Measurements from ENCODE around the gene MALT1.

Gene MALT1, protein sequence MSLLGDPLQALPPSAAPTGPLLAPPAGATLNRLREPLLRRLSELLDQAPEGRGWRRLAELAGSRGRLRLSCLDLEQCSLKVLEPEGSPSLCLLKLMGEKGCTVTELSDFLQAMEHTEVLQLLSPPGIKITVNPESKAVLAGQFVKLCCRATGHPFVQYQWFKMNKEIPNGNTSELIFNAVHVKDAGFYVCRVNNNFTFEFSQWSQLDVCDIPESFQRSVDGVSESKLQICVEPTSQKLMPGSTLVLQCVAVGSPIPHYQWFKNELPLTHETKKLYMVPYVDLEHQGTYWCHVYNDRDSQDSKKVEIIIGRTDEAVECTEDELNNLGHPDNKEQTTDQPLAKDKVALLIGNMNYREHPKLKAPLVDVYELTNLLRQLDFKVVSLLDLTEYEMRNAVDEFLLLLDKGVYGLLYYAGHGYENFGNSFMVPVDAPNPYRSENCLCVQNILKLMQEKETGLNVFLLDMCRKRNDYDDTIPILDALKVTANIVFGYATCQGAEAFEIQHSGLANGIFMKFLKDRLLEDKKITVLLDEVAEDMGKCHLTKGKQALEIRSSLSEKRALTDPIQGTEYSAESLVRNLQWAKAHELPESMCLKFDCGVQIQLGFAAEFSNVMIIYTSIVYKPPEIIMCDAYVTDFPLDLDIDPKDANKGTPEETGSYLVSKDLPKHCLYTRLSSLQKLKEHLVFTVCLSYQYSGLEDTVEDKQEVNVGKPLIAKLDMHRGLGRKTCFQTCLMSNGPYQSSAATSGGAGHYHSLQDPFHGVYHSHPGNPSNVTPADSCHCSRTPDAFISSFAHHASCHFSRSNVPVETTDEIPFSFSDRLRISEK

DNA sequence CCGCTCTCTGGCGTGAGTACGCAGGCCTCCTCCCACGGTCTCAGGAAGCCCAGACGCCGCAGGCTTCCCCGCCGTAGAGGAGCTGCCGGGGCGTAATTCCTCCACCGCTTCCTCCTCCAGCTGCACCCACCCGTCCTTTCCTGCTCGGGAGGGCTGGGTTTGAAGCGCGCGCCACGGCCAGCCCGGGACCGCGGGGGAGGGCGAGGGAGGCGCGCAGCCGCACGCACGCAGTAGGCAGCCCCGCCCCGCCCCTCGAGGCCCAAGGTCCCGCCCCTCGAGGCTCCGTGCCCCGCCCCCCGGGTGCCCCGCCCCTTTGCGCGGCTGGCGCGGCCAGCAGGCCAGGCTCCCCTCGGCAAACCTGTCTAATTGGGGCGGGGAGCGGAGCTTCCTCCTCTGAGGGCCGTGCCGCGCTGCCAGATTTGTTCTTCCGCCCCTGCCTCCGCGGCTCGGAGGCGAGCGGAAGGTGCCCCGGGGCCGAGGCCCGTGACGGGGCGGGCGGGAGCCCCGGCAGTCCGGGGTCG, at the start of gene MALT1:
MALT1 (plus strand) TSS at position 355 of the 521 bp plus-strand sequence. CDS start 179 bp downstream, outside the sequence.
- peak; percentile 78 for TF ChIP-seq POLR2A (IDR thresholded peaks at IDR 0.05; ENCODE audit: low read depth, low read length)
- peak; percentile 48 for DNase-seq (ENCODE audit: insufficient read length, low spot score)
- FAIRE-seq, result no peak

DNA sequence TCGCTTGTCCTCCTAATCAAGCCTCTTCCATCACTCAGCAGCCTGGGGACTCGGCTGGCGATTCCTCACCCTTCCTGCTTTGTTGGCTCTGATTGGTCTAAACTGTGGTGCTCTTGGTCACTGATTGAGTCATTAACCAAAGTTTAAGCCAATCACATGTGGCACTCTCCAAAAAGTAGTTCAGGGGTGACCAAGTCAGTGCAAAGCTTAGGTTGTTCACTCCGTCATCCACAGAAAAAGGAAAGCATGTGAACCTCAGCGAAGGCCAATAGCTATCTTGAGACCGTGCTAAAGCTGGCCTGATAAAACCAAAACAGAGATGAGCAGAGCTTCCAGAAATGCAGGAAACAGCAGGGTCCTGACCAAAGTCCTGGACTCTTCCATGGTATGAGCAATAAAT, 47.3 kb upstream of the MALT1 start:
- TF ChIP-seq POLR2A (IDR thresholded peaks at IDR 0.05; ENCODE audit: low read depth, low read length), result no peak
- no peak for FAIRE-seq
- no peak for DNase-seq (ENCODE audit: insufficient read length, low spot score)

DNA sequence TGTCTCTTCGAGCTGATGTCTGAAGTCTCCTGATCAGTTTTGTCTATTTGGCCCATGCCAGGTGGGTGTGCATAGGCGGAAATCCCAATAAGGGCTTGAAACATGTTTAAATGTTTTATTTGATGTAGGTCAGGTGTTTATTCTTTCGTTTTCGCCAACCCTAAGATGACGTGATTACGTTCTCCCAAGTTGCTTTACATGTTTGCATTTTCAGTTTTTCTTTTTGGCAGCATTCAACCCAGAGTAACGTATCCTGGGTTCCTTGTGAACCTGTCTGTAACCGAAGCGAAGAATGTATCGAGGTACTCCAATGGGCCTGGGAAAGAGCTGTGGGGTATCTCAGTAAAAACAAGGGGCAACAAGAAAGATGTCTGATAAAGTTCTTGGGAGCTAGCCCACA, 45.4 kb upstream of the MALT1 start:
- TF ChIP-seq POLR2A (IDR thresholded peaks at IDR 0.05; ENCODE audit: low read depth, low read length), result no peak
- DNase-seq (ENCODE audit: insufficient read length, low spot score) (no peak), FAIRE-seq (no peak)

DNA sequence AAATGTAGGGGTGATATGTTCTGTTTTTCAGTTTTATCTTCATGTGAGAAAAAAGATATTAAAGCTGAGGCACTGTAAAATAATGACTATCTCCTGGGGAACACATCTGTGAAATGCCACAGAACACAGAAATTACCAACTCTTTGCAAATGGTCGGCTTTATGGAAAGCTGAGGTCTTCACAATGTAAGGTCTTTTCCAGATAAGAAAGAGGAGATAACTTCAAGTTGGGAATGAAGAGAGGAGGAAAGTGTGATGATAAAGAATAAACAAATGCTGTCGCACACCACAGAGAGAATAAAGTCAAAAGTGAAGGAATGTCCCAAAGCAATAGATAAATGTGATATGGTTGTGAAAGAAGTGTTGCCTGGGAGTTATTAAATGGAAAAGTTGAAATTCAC, 41.2 kb upstream of the MALT1 start:
- no peak for TF ChIP-seq POLR2A (IDR thresholded peaks at IDR 0.05; ENCODE audit: low read depth, low read length)
- no peak for DNase-seq (ENCODE audit: insufficient read length, low spot score)
- FAIRE-seq, result no peak

DNA sequence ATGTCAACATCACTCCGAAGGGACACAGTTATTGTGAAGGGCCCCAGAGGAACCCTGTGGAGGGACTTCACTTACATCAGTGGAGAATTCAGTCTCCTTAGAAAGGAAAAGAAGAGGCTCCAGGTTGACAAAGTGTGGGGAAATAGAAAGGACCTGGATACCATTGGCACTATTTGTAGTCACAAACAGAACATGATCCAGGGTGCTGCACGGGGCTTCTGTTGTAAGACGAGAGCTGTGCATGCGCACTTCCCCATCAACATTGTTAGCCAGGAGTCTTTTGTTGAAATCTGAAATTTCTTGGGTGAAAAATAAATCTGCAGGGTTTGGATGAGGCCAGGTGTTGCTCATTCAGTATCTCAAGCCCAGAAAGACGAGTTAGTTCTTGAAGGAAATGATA, 40.0 kb upstream of the MALT1 start:
- DNase-seq (ENCODE audit: insufficient read length, low spot score) (no peak), FAIRE-seq (no peak)
- TF ChIP-seq POLR2A (IDR thresholded peaks at IDR 0.05; ENCODE audit: low read depth, low read length), result no peak

DNA sequence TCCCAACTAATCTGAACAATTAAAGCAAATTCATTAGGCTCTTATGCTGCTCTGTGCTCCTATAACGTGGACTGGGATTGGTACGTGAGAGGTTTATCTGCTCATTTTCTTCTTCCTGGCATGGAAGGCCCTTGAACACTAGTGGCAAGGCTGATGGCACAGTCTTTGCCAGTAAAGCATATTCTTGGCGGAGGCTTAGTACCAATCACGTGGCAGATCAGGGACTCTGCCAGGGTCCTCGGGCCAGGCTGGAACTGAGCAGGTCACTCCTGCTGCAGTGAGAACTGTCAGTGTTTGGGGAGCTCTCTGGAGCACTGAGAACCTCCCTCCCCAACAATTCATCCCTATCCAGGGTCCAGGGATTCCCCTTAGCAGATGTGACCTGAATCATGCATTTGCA, 38.7 kb upstream of the MALT1 start:
- DNase-seq (ENCODE audit: insufficient read length, low spot score), result no peak
- TF ChIP-seq POLR2A (IDR thresholded peaks at IDR 0.05; ENCODE audit: low read depth, low read length), result no peak
- FAIRE-seq, result no peak

DNA sequence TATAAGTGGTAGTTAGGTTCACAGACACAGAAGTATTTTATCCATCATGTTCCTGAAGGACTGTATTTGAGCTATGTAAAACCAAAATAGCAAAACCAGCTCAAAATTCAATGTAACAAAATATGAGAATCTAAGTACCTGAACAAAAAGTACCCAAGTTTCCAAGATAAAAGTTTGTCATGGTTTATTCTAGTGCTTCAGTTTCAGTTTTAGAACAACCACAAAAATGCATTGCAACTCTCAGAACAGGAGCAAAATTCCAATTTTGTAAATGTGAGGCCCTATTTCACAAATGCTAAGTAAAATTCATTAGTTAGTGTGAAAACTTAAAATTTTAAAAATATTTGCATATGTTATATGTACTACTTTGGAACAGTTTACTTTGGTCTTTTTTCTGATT, 37.4 kb upstream of the MALT1 start:
- DNase-seq (ENCODE audit: insufficient read length, low spot score), result no peak
- FAIRE-seq, result no peak
- no peak for TF ChIP-seq POLR2A (IDR thresholded peaks at IDR 0.05; ENCODE audit: low read depth, low read length)

DNA sequence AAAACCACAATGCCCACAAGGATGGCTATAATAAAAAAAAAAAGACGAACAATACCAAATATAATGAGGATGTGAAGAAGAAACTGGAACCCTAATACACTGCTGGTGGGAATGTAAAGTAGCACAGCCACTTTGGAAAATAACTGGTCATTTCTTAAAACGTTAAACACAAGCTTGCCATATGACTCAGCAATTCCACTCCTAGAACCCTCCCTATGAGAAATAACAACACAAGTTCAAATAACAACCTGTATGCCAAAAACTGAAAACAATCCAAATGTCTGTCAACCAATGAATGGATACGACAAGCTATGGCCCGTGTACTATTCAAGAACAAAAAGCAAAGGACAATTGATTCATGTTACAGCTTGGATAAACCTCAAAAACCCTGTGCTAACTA, 35.4 kb upstream of the MALT1 start:
- TF ChIP-seq POLR2A (IDR thresholded peaks at IDR 0.05; ENCODE audit: low read depth, low read length), result no peak
- DNase-seq (ENCODE audit: insufficient read length, low spot score) (no peak), FAIRE-seq (peak; percentile 66)

DNA sequence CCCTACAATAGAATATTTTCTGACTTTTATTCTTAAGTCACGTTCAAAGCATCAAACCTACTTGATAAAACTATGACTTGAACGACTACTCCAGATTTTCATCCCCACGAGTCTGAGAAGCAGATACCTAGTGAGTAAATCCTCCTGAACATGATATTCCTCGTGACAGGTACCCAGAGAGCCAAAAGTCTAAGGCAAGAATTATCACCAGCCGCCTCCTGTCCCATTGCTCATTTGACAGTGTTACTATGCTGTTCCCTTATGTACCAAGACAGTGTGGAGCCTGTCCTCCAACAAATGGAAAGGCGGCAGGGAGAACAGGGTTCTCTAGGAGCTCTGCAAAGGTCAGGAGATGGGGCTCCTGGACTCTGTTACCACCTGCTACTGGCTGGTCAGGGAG, 34.1 kb upstream of the MALT1 start:
- FAIRE-seq, result no peak
- TF ChIP-seq POLR2A (IDR thresholded peaks at IDR 0.05; ENCODE audit: low read depth, low read length), result no peak
- DNase-seq (ENCODE audit: insufficient read length, low spot score), result no peak

DNA sequence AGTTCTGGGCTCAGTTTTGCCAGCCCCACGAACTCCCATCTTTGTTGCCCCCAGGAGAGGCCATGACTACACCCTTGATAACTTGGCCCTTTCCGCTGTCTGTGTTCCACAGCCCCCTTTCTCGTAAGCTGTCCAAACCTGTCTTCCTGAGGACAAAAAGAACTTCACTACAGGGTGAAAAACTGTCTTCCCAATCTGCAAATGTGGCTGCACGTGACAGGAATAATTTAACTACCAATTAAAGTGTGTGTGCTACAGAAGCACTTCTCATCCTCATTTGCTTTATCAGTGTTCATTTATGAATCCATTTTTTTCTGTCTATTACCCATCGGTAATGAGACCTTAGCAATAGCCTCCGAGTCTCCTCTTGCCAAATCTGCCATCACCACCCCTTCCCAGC, 33.3 kb upstream of the MALT1 start:
- TF ChIP-seq POLR2A (IDR thresholded peaks at IDR 0.05; ENCODE audit: low read depth, low read length), result no peak

DNA sequence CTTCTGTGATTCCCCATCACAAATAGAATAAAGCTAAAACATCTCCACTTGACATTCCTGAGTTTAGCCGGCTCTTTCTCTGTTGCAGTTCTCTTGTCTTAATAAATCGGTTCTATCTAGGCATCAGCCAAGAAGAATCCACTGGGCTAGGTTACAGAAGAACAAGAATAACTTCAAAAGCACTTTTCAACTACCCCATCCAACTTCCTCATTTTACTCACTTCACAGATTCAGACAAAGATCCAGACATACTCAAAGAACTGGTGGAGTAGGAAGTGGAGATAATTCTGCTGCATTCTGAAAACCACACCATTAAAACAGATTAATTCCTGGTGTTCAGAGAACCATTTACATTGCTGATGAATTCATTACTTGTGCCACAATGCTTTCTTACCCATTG, 32.8 kb upstream of the MALT1 start:
- TF ChIP-seq POLR2A (IDR thresholded peaks at IDR 0.05; ENCODE audit: low read depth, low read length), result no peak
- no peak for FAIRE-seq
- DNase-seq (ENCODE audit: insufficient read length, low spot score), result no peak

More for the DNA sequence above, 33.3 kb upstream of the MALT1 start:
- FAIRE-seq (no peak), DNase-seq (ENCODE audit: insufficient read length, low spot score) (no peak)

DNA sequence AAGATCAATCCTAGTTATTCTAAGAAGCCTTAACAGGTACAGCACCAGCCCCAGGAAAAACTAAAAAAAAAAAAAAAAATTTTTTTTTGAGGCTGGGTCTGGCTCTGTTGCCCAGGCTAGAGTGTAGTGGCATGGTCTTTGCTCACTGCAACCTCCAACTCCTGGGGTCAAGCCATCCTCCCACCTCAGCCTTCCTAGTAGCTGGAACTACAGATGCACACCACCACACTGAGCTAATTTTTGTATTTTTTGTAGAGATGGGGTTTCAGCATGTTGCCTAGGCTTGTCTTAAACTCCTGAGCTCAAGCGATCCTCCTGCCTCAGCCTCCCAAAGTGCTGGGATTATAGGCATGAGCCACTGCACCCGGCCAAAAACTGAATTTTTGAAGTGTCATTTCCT, 32.0 kb upstream of the MALT1 start:
- no peak for FAIRE-seq
- TF ChIP-seq POLR2A (IDR thresholded peaks at IDR 0.05; ENCODE audit: low read depth, low read length), result no peak
- no peak for DNase-seq (ENCODE audit: insufficient read length, low spot score)

DNA sequence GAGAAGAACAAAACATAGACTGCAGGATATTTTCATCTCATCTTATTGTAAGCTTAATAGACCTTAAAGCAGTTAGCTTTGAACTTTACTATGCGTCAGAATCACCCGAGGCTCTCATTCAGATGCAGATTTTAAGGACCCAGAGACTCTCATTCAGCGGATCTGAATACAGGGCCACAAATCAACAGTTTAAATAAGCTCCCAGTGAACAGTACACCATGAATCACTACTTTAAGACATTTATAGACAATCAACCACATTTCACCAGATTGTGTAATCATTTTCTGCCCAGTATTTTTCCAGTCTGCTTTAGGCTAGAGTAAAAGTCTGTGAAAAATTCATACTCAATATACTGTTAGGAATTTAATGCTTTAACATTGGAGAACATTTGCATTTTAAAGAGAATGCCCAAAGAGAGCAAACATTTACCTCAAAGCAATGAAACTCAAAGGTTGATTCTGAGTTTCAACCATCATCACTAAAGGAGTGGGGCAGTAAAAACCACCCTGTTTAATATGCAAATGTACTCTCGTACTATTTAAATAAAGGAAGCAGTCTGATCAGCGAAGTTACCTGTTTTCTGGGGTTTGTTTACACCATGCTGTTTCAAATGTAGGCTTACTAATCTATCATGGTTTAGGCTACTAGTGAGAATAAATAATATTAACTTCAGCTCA, 31.4 kb upstream of the MALT1 start:
- DNase-seq (ENCODE audit: insufficient read length, low spot score) (no peak), FAIRE-seq (peak; percentile 20)
- TF ChIP-seq POLR2A (IDR thresholded peaks at IDR 0.05; ENCODE audit: low read depth, low read length), result no peak

DNA sequence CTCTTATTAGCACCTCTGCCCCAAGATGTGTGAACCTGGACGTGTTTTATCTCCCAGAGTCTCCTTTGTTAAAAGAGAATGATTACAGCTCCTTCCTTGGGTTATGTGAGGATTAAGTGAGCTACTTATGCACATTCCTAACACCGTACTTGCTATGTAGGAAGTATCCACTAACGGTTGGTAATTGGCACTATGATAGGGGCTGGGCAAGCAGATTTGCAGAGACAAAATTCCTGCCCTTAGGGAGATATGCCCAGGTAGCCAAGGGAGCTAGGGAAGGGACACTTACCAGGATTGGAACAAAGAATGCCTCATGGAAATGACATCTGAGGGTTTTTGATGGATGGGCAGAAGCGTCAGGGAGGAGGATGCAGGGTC, 30.8 kb upstream of the MALT1 start:
- DNase-seq (ENCODE audit: insufficient read length, low spot score) (no peak), FAIRE-seq (no peak)
- TF ChIP-seq POLR2A (IDR thresholded peaks at IDR 0.05; ENCODE audit: low read depth, low read length), result no peak
